ENCODE results near the gene SIM1.
"Not testable (repeated sequence)": the region's sequence is repeated elsewhere in the genome, so short reads cannot be mapped to it uniquely, and the experiment has no call there.

Gene SIM1

GRCh38 chr6:100354736-100355641, 109.7 kb downstream of the SIM1 start:
- DNase-seq (ENCODE audit: low spot score): not testable (repeated sequence)

GRCh38 chr6:100353276-100354015, 111.3 kb downstream of the SIM1 start:
- DNase-seq (ENCODE audit: low spot score): no peak

- DNase-seq (ENCODE audit: low spot score): no peak
Measured at GRCh38 chr6:100350139-100350538, 114.6 kb downstream of the SIM1 start.

GRCh38 chr6:100349366-100349765, 115.4 kb downstream of the SIM1 start:
- DNase-seq (ENCODE audit: low spot score): no peak

GRCh38 chr6:100347901-100348550, 116.7 kb downstream of the SIM1 start:
- no peak for DNase-seq (ENCODE audit: low spot score)

GRCh38 chr6:100346828-100347227, 117.9 kb downstream of the SIM1 start:
- DNase-seq (ENCODE audit: low spot score): no peak

- DNase-seq (ENCODE audit: low spot score): no peak
Measured at GRCh38 chr6:100346203-100346602, 118.5 kb downstream of the SIM1 start.

GRCh38 chr6:100344761-100345160, 120.0 kb downstream of the SIM1 start:
- no peak for DNase-seq (ENCODE audit: low spot score)

- DNase-seq (ENCODE audit: low spot score): no peak
Measured at GRCh38 chr6:100344321-100344720, 120.4 kb downstream of the SIM1 start.

GRCh38 chr6:100343316-100344077, 121.2 kb downstream of the SIM1 start:
- no peak for DNase-seq (ENCODE audit: low spot score)

GRCh38 chr6:100342830-100343229, 121.9 kb downstream of the SIM1 start:
- no peak for DNase-seq (ENCODE audit: low spot score)

GRCh38 chr6:100339574-100340255, 125.0 kb downstream of the SIM1 start:
- no peak for DNase-seq (ENCODE audit: low spot score)

GRCh38 chr6:100338090-100338489, 126.6 kb downstream of the SIM1 start:
- DNase-seq (ENCODE audit: low spot score): no peak

GRCh38 chr6:100336876-100337275, 127.8 kb downstream of the SIM1 start:
- DNase-seq (ENCODE audit: low spot score): no peak

GRCh38 chr6:100335991-100336390, 128.7 kb downstream of the SIM1 start:
- no peak for DNase-seq (ENCODE audit: low spot score)
